RWPE2 (cell line): ENCODE data around the gene TLL1.

Source experiments
- ATAC-seq: fragments of 200-7000 bp; cut with Tn5 transposase; 3 replicates; pipeline ENCODE4 v1.9.1; 2021; ENCODE audit warnings: low read depth
- DNase-seq: peaks from one replicate; pipeline ENCODE4 v3.0.0-alpha.2; 2020; ENCODE audit warnings: low spot score
- H3K27ac ChIP-seq: fragments of 450-650 bp; 2 replicates; pipeline ENCODE4 v1.5.1; 2017; ENCODE audit warnings: mild to moderate bottlenecking; ENCODE audit not compliant: poor library complexity, severe bottlenecking
- H3K27me3 ChIP-seq: fragments of 250-450 bp; sonication (Bioruptor Pico); 2 replicates; pipeline ENCODE4 v1.5.1; 2021; ENCODE audit warnings: mild to moderate bottlenecking, moderate library complexity; ENCODE audit not compliant: insufficient read depth, poor library complexity, severe bottlenecking
- H3K36me3 ChIP-seq: fragments of 250-450 bp; sonication (Bioruptor Pico); 2 replicates; pipeline ENCODE4 v1.5.1; 2020; ENCODE audit warnings: low read depth, mild to moderate bottlenecking, moderate library complexity
- H3K4me1 ChIP-seq: fragments of 250-450 bp; sonication (Bioruptor Pico); 2 replicates; pipeline ENCODE4 v1.5.1; 2021; ENCODE audit warnings: mild to moderate bottlenecking, moderate library complexity; ENCODE audit not compliant: insufficient read depth, poor library complexity, severe bottlenecking
- H3K4me3 ChIP-seq: fragments of 250-450 bp; sonication (Bioruptor Pico); 2 replicates; pipeline ENCODE4 v1.5.1; 2021; ENCODE audit warnings: mild to moderate bottlenecking, moderate library complexity; ENCODE audit not compliant: severe bottlenecking
- H3K9me3 ChIP-seq: fragments of 250-450 bp; sonication (Bioruptor Pico); 2 replicates; pipeline ENCODE4 v1.5.1; 2021; ENCODE audit warnings: mild to moderate bottlenecking, moderate library complexity; ENCODE audit not compliant: severe bottlenecking
- TF ChIP-seq, protein P1 (sequence below): fragments of 450-650 bp; IDR thresholded peaks from one replicate; pipeline ENCODE4 v1.5.1; 2017; ENCODE audit warnings: mild to moderate bottlenecking, moderate library complexity; ENCODE audit not compliant: poor library complexity, severe bottlenecking

Gene TLL1

DNA sequence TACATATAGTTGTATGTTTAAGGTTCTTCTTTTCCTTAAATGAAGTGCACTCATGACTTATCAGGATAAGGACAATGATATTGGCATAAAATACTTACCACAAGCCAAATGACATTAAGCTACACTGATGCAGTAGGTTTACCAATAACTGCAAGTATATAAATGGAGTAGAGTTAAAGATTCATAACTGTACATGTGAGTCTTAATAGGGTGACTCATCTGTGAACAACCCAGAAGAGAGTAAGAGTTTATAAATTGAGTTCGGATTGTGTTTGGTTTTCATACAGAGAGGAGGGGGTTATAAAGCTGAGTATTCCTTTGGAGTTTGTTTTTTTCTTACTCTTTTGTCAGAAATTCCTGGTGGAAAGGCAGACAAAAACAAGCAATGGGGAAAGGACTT lies 144.8 kb downstream of the TLL1 start:
- Histone ChIP-seq H3K36me3 (no peaks in the 10 kb centered on the region), H3K27me3 (no peaks in the 10 kb centered on the region), H3K9me3 (peaks cover 3% of the 10 kb centered on the region), H3K4me3 (no peak overlapping the region), H3K4me1 (peaks cover 24% of the 10 kb centered on the region), H3K27ac (no peak overlapping the region)
- ATAC-seq (no peak), DNase-seq (no peak)
- TF ChIP-seq, protein P1, sequence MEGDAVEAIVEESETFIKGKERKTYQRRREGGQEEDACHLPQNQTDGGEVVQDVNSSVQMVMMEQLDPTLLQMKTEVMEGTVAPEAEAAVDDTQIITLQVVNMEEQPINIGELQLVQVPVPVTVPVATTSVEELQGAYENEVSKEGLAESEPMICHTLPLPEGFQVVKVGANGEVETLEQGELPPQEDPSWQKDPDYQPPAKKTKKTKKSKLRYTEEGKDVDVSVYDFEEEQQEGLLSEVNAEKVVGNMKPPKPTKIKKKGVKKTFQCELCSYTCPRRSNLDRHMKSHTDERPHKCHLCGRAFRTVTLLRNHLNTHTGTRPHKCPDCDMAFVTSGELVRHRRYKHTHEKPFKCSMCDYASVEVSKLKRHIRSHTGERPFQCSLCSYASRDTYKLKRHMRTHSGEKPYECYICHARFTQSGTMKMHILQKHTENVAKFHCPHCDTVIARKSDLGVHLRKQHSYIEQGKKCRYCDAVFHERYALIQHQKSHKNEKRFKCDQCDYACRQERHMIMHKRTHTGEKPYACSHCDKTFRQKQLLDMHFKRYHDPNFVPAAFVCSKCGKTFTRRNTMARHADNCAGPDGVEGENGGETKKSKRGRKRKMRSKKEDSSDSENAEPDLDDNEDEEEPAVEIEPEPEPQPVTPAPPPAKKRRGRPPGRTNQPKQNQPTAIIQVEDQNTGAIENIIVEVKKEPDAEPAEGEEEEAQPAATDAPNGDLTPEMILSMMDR, result no peak

DNA sequence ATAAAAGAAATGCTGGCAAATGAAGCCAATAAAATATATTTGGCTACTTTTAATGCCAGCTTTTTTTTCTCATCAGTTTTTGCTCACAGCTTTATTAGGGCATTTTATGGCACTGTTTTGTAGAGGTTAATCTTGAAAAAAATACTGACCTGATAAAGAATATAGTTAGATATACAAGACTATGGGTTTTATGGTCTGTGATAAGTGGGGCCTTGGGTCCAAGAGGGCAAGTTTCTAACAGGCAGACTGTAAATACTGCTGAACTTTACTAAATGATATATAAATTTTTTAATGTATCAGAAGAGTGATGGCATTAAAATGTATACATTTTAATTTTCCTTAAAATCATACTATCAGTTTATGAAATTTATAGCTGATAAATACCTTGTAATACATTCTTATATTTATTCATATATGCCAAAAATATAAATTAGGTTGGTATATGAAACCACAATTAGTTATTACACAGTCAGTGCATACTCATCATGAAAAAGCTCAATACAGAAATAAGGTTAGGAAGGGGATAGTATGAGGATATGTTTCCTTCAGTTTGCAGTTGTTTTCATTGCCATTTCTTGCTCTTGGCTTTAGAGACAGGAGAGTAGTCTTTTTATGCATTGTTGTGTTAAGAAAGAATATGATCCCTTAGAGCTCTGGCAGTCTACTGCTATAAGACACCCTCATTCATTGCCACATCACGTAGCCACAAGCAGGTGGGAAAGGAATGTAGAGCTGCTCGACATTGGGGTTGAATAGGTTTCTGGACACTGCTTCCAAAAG lies 146.6 kb downstream of the TLL1 start:
- Histone ChIP-seq H3K4me1 (peaks cover 6% of the 10 kb centered on the region), H3K36me3 (no peaks in the 10 kb centered on the region), H3K9me3 (peaks cover 3% of the 10 kb centered on the region), H3K27ac (no peak overlapping the region), H3K27me3 (no peaks in the 10 kb centered on the region), H3K4me3 (no peak overlapping the region)
- ATAC-seq, result no peak
- no peak for DNase-seq
- TF ChIP-seq, protein P1, result no peak

DNA sequence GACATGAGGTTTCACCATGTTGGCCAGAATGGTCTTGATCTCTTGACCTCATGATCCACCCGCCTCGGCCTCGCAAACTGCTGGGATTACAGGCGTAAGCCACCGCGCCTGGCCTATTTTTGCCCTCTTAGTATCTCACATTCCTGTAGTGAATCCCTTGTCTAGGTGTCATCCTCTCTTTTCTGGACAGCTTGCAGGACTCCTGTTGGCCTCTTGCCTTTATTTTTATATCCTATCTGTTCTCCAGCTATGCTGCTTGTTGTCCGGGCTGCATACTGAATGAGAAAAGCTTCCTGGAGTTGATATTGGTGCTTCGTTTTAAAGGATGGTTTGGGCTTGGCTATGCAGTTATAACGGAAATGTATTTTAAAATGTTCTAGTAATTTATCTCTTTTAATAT lies 148.6 kb downstream of the TLL1 start:
- no peaks in the 10 kb centered on the region for H3K27me3 ChIP-seq
- ATAC-seq (no peak), DNase-seq (no peak)
- no peak overlapping the region for H3K27ac ChIP-seq
- peaks cover 3% of the 10 kb centered on the region for H3K9me3 ChIP-seq
- no peaks in the 10 kb centered on the region for H3K36me3 ChIP-seq
- H3K4me3 ChIP-seq, result no peak overlapping the region
- H3K4me1 ChIP-seq, result no peaks in the 10 kb centered on the region
- TF ChIP-seq, protein P1, result no peak

DNA sequence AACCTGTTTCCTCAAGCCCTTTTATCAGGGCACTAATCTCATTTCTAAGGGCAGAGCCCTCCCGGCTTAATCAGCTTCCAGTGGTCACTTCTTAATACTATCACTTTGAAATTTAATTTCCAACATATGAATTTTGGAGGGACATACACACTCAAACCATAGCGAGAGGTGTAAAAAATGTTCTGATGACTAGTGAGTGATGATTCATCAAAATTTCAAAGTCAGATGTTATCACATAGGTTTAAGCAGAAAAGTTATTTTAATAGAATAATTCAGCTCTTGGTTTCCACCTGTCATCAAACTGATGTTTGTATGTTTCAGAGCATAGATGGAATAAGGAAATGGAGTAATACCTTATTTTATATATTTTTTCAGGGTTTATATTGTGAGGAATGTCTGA lies 161.9 kb downstream of the TLL1 start:
- ATAC-seq, result no peak
- Histone ChIP-seq H3K27me3 (no peaks in the 10 kb centered on the region), H3K9me3 (peaks cover 4% of the 10 kb centered on the region), H3K36me3 (no peaks in the 10 kb centered on the region), H3K4me3 (no peak overlapping the region), H3K27ac (no peak overlapping the region), H3K4me1 (no peaks in the 10 kb centered on the region)
- no peak for DNase-seq
- TF ChIP-seq, protein P1, result no peak

DNA sequence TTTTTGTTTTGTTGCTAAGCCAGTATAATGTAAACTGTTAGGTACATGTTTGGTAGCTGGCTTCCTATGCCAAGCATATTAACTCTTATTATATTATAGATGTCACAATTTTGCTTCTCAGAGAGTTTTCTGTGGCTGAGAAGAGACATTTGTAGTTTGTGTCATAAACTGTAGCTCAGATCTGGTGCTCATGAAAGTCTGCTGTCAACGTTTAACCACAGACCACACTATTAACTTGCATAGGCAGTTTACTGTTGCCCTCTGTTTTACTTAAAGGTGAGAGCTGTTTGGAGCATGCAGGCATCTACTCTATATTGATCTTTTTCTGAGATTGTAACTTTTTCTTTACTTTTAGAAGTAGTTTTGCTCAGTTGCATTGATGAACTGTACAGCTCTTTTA lies 166.8 kb downstream of the TLL1 start:
- DNase-seq, result no peak
- Histone ChIP-seq H3K27me3 (no peaks in the 10 kb centered on the region), H3K36me3 (no peaks in the 10 kb centered on the region), H3K4me3 (no peak overlapping the region), H3K4me1 (no peaks in the 10 kb centered on the region), H3K27ac (no peak overlapping the region), H3K9me3 (no peaks in the 10 kb centered on the region)
- TF ChIP-seq, protein P1, result no peak
- no peak for ATAC-seq
